HG02885 (cell line): Measurements from ENCODE around the gene AMIGO1.

ENCODE experiments used
- ATAC-seq: cut with Tn5 transposase; IDR thresholded peaks from one replicate; pipeline ENCODE4 v1.9.1; 2021; ENCODE audit warnings: mild to moderate bottlenecking; ENCODE audit not compliant: unreplicated experiment, poor library complexity

The AMIGO1 gene

GRCh38 chr1:109466125-109466451 is 43.4 kb downstream of the AMIGO1 start:
- no peak for ATAC-seq

DNA sequence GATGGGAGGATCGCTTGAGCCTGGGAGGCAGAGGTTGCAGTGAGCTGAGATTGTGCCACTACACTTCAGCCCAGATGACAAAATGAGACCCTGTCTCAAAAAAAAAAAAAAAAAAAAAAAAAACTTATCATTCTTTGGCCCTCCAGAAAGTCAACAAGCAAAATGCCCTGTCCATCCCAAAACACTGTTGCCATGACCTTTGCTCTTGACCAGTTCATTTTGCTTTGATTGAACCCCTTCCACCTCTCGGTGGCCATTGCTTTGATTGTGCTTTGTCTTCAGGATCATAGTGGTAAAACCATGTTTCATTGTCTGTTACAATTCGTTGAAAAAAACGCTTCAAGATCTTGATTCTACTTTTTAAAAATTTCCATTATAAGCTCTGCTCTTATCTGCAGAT is 51.7 kb downstream of the AMIGO1 start:
- no peak for ATAC-seq

GRCh38 chr1:109454497-109455133 is 54.9 kb downstream of the AMIGO1 start:
- ATAC-seq = no peak
